PFSK-1 (cell line): ENCODE results near the gene CDHR5.

Experiments
- POLR2AphosphoS5 ChIP-seq: IDR thresholded peaks from 2 replicates; pipeline ENCODE4 v1.6.1; 2012; ENCODE audit warnings: low read depth, mild to moderate bottlenecking, control low read depth, low read length, moderate library complexity
- REST ChIP-seq, 2 experiments: IDR thresholded peaks; 2 replicates each; pipeline versions ENCODE4 v1.6.1 to v1.8.0; 2011 to 2012; ENCODE audit warnings: low read depth in 2 of 2, low read length in 2 of 2, control low read depth in 1 of 2, inconsistent platforms in 1 of 2, mild to moderate bottlenecking in 1 of 2, moderate library complexity in 1 of 2; ENCODE audit not compliant: insufficient read depth in 1 of 2
- TAF1 ChIP-seq: IDR thresholded peaks from 2 replicates; pipeline ENCODE4 v1.6.1; 2012; ENCODE audit warnings: low read length, control low read depth, borderline replicate concordance; ENCODE audit not compliant: insufficient read depth

- TF ChIP-seq TAF1 (no peak), POLR2AphosphoS5 (no peak), REST (IDR thresholded peaks at IDR 0.05; ENCODE audit: insufficient read depth in 1 of 2, low read depth in 2 of 2, low read length in 2 of 2) (no peak)
Observed at GRCh38 chr11:639332-639955, 14.7 kb upstream of the CDHR5 start.
